ENCODE measurements around the gene SMOC2. TPM values are rescaled to one million over a fixed set of nuclear protein-coding genes. Genes with fewer than 3 reads are reported as not detected.

The SMOC2 gene
- total RNA-seq, 4 donors from 2014 or later: 5.8 to 14.5 (median 9.0) TPM

GRCh38 chr6:168404560-168404959, 36.4 kb upstream of the SMOC2 start:
- no peak overlapping the region for H3K27ac ChIP-seq
- no peaks in the 10 kb centered on the region for H3K9me3 ChIP-seq
- in situ Hi-C loops (cut with MboI; ENCODE audit: low pct_ligation_motif_present in 1 of 4, low pct_unique_long_range_greater_than_20kb in 1 of 4, low sequenced_read_pairs in 3 of 4): no loop called here
- H3K27me3 ChIP-seq: no peaks in the 10 kb centered on the region
- TF ChIP-seq, protein P1, sequence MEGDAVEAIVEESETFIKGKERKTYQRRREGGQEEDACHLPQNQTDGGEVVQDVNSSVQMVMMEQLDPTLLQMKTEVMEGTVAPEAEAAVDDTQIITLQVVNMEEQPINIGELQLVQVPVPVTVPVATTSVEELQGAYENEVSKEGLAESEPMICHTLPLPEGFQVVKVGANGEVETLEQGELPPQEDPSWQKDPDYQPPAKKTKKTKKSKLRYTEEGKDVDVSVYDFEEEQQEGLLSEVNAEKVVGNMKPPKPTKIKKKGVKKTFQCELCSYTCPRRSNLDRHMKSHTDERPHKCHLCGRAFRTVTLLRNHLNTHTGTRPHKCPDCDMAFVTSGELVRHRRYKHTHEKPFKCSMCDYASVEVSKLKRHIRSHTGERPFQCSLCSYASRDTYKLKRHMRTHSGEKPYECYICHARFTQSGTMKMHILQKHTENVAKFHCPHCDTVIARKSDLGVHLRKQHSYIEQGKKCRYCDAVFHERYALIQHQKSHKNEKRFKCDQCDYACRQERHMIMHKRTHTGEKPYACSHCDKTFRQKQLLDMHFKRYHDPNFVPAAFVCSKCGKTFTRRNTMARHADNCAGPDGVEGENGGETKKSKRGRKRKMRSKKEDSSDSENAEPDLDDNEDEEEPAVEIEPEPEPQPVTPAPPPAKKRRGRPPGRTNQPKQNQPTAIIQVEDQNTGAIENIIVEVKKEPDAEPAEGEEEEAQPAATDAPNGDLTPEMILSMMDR (IDR thresholded peaks at IDR 0.05): no peak
- TF ChIP-seq POLR2AphosphoS5 (IDR thresholded peaks at IDR 0.05): no peak
- no peak for TF ChIP-seq POLR2A (IDR thresholded peaks at IDR 0.05)
- TF ChIP-seq EP300 (IDR thresholded peaks at IDR 0.05; ENCODE audit: low read depth): no peak
- intact Hi-C loops (cut with DNase I; ENCODE audit: low total_unique reads): no loop called here
- 67% methylated on average over 1 of the region's 1 CpG; no CpG with 5 or more reads in 1 of the 2 donors for WGBS, 2 donors (ENCODE audit: low coverage in 1 of 2)
- H3K4me1 ChIP-seq: no peaks in the 10 kb centered on the region
- no peak overlapping the region for H3K4me3 ChIP-seq
- no peak for DNase-seq
- no peaks in the 10 kb centered on the region for H3K36me3 ChIP-seq

- intact Hi-C loops (cut with DNase I; ENCODE audit: low total_unique reads): no loop called here
- in situ Hi-C loops (cut with MboI; ENCODE audit: low pct_ligation_motif_present in 1 of 4, low pct_unique_long_range_greater_than_20kb in 1 of 4, low sequenced_read_pairs in 3 of 4): no loop called here
These were observed 33.1 kb upstream of the SMOC2 start for GRCh38 chr6:168407842-168408241.

DNA sequence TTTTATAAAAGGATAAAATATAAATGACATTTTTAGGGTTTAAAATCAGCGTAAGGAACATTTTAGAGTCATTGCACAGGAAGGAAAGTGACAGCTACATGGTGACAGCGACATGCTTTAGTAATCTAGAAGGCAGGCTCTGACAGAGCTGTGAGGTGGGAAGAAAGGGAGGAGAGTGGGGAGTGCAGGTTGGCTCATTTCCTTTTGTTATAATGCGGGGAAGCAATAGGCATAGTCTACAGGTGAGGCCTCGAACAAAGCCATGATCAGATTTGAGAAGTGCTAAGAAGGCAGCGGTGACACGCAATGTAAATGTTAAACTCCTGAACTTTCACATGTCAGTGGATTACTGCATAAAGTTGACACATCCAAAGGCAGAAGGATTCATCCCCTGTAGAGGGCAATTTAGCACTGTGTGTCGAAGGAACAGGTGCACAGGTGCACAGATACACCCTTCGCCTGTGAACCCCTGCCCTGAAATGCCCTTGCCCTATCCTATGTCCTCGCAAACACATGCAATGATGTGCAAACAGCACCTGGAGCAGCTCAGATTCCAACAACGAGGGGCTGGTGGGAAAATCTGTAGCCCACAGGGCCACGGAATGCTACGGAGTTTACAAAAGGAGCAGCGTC, 32.4 kb upstream of the SMOC2 start:
- intact Hi-C loops (cut with DNase I; ENCODE audit: low total_unique reads) (no loop called here), in situ Hi-C loops (cut with MboI; ENCODE audit: low pct_ligation_motif_present in 1 of 4, low pct_unique_long_range_greater_than_20kb in 1 of 4, low sequenced_read_pairs in 3 of 4) (no loop called here)
- TF ChIP-seq EP300 (IDR thresholded peaks at IDR 0.05; ENCODE audit: low read depth): no peak
- no peak for DNase-seq
- no peaks in the 10 kb centered on the region for H3K9me3 ChIP-seq
- no peaks in the 10 kb centered on the region for H3K27me3 ChIP-seq
- H3K36me3 ChIP-seq: no peaks in the 10 kb centered on the region
- no peak overlapping the region for H3K27ac ChIP-seq
- 64 to 67% methylated on average over 5 to 13 of the region's 13 CpGs for WGBS, 2 donors (ENCODE audit: low coverage in 1 of 2)
- H3K4me3 ChIP-seq: no peak overlapping the region
- H3K4me1 ChIP-seq: no peaks in the 10 kb centered on the region

More at GRCh38 chr6:168407842-168408241, 33.1 kb upstream of the SMOC2 start:
- Histone ChIP-seq H3K4me1 (no peaks in the 10 kb centered on the region), H3K36me3 (no peaks in the 10 kb centered on the region), H3K27ac (no peak overlapping the region), H3K9me3 (no peaks in the 10 kb centered on the region), H3K27me3 (no peaks in the 10 kb centered on the region), H3K4me3 (no peak overlapping the region)
- no peak for TF ChIP-seq POLR2AphosphoS5 (IDR thresholded peaks at IDR 0.05)
- no peak for TF ChIP-seq POLR2A (IDR thresholded peaks at IDR 0.05)
- TF ChIP-seq, protein P1 (IDR thresholded peaks at IDR 0.05): no peak
- no peak for TF ChIP-seq EP300 (IDR thresholded peaks at IDR 0.05; ENCODE audit: low read depth)
- no peak for DNase-seq
- WGBS, 2 donors (ENCODE audit: low coverage in 1 of 2): 75 to 81% methylated on average over 7 to 8 of the region's 8 CpGs

DNA sequence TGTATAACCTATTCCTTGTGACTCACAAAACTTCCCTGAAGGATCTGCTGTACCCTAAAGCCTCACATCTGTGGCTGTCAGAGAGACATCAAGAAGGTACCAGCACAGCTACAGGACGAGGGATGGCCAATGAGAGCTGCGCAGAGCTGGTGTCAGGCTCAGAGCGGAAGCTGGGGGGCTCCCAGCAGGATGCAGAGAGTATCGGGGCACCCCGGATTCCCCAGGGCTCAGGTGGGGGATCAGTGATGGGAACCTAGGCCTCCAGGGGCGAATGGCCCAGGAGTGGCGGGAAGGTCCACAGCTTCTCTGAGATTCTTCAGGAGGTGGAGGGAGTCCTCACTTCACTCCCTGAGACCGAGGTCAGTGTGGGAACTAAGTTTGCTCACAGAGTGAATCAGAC, 30.9 kb upstream of the SMOC2 start:
- intact Hi-C loops (cut with DNase I; ENCODE audit: low total_unique reads) (no loop called here), in situ Hi-C loops (cut with MboI; ENCODE audit: low pct_ligation_motif_present in 1 of 4, low pct_unique_long_range_greater_than_20kb in 1 of 4, low sequenced_read_pairs in 3 of 4) (no loop called here)
- Histone ChIP-seq H3K27ac (no peak overlapping the region), H3K4me1 (peaks cover 0 to 2% (median 0%) of the 10 kb centered on the region in 4 donors), H3K9me3 (no peaks in the 10 kb centered on the region), H3K27me3 (no peaks in the 10 kb centered on the region), H3K36me3 (no peaks in the 10 kb centered on the region), H3K4me3 (no peak overlapping the region)
- TF ChIP-seq POLR2A (IDR thresholded peaks at IDR 0.05): no peak
- no peak for TF ChIP-seq EP300 (IDR thresholded peaks at IDR 0.05; ENCODE audit: low read depth)
- TF ChIP-seq, protein P1 (IDR thresholded peaks at IDR 0.05): no peak
- no peak for TF ChIP-seq POLR2AphosphoS5 (IDR thresholded peaks at IDR 0.05)
- no peak for DNase-seq
- WGBS, 2 donors (ENCODE audit: low coverage in 1 of 2): 83 to 88% methylated on average over 8 of the region's 8 CpGs
